ENCODE results near the gene MAP3K20.

GRCh38 chr2:173076581-173077345 is 1.1 kb downstream of the MAP3K20 start:
- no peak for TF ChIP-seq EZH2 (IDR thresholded peaks at IDR 0.05; ENCODE audit: low read length, missing control alignments)
- no peak for TF ChIP-seq CTCF (conservative IDR thresholded peaks at IDR 0.05 in 1 of 2, IDR thresholded peaks at IDR 0.05 in 1 of 2; ENCODE audit: low read depth in 1 of 2, low read length in 2 of 2)
